NCI-H2171 (cell line): ENCODE measurements around the gene SLC2A10.
A peak's percentile ranks its signal among the peaks of the same experiment; 100 is the strongest.

ENCODE experiments used
- DNase-seq: peaks from one replicate; lab custom pipeline; 2025; lab: John Stamatoyannopoulos, UW

Gene SLC2A10

DNA sequence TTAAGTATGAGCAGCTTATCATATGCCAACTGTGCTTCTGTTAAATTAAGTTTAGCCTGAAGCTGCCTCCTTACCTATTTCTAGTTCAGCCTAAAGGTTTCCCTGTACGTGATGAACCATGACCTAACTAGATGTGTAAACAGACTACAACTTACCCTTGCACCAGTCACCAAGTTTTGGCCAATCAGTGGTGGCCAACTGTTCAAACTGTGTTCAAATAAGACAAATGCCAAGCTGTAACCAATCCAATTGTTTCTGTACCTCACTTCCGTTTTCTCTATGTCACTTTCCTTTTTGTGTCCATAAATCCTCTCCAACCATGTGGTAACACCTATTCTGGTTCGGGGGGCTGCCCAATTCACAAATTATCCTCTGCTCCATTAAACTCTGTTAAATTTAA is 6.0 kb upstream of the SLC2A10 start:
- DNase-seq: no peak

DNA sequence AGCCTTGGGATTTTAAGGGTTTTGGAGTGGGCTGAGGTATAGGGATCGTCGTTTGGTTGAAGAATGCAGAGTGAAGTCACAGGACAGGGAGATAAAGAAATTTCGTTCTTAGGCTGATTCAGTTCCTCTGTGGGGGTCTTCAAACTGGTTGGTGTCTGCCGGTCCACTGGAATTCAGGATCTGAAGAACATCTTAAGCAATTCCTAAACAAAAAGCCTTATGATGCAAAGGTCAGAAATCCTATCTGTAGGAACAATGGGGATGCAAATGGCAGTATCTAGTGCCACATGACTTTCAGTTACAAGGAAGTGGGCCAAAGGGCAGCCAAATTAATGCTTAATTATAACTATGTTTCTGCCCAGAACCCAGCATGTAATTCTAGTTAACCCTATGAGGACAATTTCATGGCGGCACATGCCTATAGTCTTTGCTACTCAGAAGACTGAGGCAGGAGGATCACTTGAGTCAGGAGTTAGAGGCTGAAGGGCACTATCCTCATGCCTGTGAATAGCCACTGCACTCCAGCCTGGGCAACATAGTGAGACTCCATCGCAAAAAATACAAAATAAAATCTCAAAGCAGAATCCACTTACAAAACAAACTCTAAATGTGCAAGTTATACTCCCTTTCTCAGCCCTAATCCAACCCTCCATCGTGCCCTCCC is 4.6 kb upstream of the SLC2A10 start:
- DNase-seq: no peak

DNA sequence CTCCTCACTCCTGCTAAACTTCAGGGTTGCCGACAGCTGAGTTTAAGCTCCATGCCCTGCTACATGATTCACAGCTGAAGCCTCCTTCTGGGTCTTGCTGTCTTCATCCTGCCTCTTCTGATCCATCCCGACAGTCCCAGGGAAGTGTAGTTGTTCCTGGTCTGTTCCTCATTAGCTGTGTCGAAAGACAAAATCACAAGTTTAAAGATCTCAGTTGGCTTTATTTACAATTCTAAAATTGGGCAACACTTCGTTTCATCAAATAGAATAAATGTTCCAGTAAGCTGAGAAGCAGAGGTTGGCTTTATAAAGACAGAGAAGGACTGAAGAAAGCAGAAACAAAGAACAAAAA is 4.1 kb upstream of the SLC2A10 start:
- DNase-seq: no peak

DNA sequence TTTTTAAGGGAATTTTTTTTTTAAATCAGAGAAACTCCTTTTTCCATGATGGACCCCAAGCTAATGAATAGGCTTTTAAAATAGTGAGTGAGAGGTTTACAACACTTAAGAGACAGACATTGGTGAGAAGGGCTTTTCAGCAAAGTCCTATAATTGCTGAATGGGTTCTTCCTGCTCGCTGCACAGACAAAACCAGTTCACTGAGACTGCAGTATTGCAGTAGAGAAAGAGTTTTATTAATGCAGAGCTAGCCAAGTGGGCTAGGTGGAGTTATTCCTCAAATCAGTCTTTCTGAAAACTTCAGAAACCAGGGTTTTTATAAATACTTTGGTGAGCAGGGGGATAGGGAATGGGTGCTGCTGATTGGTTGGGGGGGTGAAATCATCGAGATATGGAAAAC is 3.2 kb upstream of the SLC2A10 start:
- no peak for DNase-seq

DNA sequence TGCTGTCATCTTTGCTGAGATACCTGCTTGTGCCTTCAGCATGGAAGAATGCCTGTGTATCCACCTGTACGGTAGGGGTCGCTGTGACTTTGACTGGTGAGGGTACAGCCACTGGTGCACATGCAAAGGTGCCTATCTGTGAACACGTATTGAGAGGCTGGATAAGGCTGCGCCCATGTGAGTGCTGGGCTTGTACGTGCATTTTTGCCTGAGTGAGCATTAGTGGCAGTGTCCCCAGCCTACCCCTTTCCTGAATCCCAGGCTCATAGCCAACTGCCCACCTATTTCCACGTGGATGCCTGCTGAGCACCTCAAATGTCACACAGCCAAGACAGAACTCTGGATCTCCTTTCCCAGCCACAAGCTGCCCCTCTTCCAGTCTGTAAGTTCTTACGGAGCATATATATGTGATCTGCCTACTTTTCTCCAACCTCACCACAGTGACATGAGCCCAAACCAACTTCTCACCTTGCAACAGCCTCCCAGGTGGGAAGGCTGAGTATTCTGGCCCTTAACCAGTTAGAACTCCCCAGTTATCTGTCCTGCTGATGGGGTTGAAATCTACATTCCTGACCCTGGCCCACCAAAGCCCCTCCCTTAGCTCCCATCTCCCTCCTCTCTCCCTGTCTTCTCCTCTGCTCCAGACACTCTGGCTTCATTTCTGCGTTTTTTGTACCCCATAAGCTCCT is 1.1 kb upstream of the SLC2A10 start:
- DNase-seq: no peak

DNA sequence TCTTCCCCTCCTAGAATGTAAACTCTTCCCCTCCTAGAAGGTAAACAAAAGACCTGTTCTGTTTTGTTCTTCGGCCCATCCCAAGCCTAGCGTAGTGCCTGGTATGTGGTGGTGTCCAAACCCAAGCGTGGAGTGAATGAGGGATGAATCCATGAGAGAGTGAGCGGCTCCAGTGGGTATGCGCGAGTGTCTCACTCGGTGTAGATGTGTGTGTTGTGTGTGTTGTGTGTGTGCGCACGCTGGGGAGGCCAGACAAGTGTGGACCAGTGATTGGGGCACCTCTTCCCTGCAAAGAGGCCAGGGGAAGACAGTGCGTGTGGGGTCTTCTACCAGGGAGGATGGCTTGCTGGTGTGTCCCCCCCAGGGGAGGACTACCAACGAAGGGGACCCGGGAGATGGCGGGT is 392 bp upstream of the SLC2A10 start:
- DNase-seq: no peak

DNA sequence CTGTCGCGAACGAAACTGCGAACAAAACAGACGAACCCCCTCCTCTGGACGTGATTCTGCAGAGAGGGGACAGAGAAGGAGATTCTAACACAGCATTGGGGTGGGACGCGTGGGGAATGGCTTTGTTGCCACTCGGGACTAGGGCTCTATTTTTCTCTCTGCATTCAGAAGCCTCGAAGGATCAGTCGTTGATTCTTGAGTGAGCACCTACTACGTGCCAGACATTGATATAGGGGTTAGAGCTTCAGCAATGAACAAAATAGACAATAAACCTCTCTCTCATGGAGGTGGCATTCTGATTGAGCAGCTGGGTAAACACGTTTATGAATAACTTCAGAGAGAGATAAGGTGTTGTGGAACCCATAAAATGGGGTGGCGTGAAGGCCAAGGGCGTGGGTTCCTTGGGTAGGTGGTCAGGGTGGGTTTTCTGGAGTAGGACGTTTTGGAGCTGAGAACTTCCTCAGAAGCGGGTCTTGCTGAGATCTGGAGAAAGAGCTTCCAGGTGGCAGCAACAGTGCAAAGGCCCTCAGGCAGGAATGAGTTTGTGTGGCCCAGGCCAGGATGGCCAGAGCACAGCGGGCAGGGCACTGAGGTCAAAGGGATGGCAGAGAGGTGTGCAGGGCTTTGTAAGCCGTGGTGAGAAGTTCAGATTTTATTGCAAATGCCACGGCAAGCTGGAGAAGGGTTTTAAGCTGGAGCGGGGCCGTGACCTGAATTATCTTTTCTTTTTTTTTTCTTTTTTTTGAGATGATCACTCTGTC is 884 bp downstream of the SLC2A10 start:
- no peak for DNase-seq

DNA sequence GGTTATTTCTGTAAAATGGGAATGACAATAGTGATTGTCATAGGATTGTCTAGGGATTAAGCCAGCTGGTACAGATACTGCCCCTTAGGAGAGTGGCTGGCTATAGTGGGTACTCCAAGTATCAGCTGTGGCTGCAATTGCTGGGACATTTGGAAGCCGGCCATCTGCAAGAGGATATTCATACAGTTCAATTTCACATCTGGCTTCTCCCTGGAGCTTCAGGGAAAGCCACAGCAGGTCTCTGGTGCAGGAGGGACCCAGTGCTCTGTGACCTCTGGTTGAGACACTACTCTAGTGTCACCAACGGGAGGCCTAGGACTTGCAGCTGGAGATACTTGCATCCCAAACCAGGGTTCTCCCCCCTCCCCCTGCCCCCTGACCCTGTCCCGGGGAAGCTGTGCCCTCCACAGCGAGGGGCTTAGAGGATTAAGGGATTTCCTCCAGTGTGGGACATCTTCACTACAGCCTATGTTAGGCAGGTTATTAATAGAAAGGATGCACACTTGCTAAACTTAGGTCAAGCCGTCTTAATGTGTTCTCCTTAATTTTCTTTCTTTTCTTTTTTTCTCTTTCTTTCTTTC is 2.7 kb downstream of the SLC2A10 start:
- no peak for DNase-seq

DNA sequence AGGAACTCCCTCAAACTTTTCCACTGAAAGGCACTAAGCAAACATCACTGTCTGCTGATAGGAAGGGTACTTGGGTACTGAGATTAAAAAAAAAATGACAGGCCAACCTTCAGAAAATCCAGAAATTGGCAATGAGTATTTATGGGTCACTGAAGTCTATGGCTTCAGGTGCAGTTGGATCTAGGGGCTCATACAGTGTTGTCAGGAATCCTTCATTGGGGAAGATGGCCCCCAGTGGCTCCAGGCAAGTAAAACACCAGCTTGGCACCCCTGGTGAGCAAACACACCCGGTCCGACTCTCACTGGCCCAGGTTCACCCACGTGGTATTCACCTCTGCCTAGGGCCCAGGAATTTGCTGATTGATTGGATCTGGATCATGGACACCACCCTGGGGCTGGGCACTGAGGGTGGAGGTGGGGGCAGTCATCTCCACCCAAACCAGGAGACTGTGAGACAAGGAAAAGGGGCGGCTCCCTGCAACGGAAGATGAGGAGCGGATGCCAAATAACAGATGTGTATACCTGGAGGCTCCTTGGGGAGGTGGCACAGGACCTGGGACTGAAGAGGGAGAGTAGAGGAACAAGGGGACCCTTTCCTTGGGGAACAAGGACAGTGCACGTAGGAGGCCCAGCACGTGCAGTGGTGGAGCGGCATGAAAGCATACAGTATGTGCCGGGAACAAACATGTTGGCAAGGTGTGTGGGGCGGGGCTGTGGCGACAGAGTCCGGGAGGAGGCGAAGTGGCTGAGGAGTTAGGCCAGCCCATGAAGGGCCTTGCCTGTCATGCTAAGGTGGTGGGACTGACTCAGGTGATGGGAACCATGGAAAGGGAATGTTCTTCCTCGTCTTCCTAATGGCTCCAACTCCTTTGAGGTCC is 4.7 kb downstream of the SLC2A10 start:
- no peak for DNase-seq

DNA sequence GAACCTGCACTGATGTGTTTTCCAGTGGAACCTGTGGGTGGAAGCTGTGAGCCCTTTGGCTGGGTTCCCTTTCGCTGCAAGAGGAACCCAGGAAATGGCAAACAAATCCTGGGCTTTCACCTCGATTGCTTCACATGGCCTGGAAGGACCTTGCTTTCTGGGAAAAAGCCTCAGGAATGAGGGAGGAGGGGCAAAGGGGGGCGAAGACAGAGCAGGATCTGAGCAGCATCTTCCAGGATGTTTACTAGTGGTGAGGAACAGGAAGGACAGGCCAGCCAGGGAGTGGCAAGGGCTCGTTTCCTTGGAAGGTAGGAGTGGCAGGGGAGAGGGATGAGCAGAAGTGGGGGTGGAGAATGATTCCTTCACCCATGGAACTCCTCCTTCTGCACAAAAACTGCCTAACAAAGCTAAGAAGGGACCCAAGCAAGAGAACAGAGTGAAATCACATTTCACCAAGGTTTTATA is 5.9 kb downstream of the SLC2A10 start:
- DNase-seq: no peak

DNA sequence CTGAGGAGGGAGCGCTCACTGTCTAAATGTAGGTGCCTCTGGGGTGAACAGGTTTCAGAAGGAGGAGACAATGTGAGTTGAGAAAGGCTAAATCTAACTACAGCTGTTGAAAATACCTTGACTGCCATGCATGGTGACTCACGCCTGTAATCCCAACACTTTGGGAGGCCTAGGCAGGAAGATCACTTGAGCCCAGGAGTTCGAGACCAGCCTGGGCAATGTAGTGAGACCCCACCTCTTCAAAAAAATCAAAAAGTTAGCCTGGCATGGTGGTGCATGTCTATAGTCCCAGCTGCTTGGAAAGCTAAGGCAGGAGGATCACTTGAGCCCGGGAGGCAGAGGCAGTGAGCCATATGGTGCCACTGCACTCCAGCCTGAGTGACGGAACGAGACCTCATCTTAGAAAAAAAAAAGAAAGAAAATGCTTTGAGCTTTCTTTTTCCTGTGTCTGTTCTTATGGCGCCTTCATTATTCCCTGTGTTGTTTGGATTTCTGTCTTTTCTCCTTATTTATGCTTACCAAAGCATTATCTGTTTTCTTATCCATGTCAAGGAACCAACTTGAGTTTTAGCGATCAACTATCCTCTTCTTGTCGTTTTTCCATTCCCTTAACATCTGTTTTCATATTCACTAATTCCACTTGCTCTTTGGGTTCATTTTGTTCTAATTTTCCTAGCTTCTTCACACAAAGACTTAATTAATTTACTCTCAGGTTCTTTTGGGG is 8.5 kb downstream of the SLC2A10 start:
- DNase-seq: peak; percentile 80

DNA sequence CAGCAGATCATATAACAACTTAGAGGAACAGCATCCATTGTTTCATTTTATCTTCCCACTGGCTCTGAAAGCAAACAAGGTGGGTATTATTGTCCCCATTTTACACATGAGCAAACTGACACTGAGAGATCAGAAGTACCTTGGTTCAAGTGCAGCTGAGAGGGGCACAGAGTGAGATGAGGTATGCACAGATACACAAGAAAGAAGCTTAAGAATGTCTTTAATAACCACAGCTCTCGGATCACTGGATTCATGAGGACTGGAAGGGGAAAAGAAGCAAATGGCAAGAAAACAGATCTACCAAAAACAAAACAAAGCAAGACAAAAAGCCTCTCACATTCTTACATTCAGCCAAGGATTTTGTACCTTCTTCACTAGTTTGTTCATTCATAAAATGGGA is 10.6 kb downstream of the SLC2A10 start:
- no peak for DNase-seq

DNA sequence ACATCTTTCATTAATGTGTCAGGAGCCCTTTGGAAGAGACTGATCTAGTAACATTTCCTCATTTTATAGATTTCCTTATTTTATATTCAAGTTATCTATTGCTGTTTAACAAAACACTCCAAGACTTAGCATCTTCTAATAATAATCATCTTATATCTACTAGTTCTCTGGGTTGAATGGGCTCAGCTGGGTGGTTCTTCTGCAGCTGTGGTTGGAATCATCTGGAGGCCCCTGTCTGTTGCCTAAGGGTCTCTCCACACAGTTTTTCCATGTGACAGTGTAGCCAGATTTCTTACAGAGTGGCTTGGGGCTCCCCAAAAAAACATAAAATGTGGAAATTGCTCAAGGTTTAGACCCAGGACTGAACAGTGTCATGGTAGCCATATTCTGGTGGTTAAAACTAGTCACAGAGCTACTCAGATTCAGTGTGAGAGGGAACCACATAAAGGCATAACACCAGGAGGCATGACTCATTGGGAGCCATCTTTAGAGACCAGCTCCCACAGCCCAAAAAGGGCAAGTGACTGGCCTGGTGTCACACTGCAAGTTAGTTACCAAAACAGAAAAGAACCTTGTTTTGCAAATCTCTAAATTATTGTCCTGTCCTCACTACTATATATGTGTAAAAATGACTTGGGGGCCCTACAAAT is 11.5 kb downstream of the SLC2A10 start:
- DNase-seq: no peak

DNA sequence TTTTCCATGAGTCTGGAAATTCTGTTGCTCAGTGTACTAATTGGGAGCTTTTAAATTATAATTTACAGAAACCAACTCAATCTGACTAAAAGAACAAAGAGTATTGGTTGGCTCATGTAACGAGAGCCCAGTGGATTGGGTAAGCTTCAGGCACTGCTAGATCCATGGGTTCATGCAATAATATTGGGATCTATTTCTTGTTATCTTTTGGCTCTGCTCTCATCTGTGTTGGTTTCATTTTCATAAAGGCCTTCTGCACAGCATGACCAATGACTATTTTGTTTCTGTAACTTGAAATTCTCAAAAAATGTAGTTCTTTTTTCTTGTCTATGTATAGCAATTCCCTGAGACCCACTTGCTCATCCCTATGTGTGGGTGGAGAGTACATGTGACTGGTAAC is 12.0 kb downstream of the SLC2A10 start:
- DNase-seq: no peak

DNA sequence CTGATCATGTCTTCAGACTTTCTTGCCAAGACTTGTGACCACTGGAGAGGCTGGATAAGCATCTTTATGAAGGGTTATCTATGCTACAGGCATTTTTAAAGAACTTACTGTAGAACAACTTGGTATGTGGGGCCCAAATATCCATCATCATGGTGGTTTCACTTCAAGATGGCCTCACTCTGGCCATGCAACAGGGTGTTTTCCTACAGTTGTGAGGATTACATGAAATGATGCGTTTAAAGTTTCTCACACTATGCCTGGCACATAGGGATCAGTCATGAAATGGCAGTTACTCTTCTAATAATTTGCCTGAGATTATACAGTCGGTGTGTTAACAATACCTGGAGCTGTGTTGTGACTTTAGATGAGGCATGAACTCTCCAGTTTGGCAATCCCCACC is 13.0 kb downstream of the SLC2A10 start:
- no peak for DNase-seq

DNA sequence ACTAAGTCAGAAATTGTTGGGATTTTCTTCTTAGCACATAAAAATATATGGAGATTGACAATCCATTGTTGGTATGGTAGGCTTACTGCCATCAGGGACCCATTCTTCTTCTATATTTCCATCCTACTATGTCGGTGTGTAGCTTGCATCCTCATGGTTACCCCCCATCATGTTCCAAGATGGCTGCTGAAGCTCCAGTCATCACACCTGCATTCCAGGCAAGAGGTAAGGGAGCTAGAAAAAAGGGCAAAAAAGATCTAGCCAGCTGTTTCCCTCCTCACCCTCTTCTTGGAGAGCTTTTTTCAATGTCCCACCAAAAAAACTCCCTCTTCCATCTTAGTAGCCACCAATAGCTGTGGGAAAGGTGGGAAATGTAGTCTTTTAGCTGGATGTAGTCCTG is 13.6 kb downstream of the SLC2A10 start:
- no peak for DNase-seq

DNA sequence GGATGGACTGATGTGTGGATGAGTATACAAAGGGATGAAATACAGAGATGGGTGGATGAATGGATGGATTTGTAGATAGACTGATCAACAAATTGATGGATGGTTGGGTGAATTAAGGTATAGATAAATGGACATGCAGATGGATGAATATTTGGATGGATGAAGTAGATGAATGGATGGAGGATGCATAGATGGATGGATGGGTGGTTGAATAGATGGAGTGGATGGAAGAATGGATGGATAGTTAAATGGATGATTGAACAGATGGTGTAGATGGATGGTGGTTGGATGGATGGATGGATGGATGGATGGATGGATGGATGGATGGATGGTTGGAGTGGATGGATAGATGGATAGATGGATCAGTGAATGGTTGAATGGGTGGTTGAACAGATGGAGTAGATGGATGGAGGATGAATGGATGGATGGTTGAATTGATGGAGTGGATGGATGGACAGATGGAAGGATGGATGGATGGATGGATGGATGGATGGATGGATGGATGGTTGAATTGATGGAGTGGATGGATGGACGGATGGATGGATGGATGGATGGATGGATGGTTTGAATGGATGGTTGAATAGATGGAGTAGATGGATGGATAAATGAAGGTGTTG is 15.0 kb downstream of the SLC2A10 start:
- DNase-seq: no peak

DNA sequence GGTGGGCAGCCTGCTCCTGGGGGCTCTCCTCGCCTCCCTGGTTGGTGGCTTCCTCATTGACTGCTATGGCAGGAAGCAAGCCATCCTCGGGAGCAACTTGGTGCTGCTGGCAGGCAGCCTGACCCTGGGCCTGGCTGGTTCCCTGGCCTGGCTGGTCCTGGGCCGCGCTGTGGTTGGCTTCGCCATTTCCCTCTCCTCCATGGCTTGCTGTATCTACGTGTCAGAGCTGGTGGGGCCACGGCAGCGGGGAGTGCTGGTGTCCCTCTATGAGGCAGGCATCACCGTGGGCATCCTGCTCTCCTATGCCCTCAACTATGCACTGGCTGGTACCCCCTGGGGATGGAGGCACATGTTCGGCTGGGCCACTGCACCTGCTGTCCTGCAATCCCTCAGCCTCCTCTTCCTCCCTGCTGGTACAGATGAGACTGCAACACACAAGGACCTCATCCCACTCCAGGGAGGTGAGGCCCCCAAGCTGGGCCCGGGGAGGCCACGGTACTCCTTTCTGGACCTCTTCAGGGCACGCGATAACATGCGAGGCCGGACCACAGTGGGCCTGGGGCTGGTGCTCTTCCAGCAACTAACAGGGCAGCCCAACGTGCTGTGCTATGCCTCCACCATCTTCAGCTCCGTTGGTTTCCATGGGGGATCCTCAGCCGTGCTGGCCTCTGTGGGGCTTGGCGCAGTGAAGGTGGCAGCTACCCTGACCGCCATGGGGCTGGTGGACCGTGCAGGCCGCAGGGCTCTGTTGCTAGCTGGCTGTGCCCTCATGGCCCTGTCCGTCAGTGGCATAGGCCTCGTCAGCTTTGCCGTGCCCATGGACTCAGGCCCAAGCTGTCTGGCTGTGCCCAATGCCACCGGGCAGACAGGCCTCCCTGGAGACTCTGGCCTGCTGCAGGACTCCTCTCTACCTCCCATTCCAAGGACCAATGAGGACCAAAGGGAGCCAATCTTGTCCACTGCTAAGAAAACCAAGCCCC is 16.0 kb downstream of the SLC2A10 start:
- no peak for DNase-seq

DNA sequence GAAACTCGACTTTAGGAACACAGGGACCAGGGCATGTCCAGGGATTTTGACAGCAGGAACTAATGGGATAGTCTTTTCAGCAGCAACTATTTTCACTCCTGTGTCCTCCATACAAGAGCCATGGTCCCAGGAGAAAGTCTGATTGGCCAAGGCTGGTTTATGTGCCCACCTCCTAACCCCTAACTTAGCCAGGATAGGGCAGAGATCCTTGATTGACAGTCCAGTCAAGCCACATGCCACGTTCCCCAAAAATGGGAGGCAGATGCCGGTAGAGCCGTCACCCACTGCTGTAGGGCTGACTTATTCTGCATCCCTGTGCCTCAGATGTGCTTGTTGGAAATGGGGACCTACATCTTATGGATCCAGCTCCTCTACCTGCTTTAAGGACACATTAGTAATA is 22.3 kb downstream of the SLC2A10 start:
- no peak for DNase-seq
